Pancreas (tissue), 10 donors: ENCODE measurements around the gene AOPEP. TPM values are rescaled to one million over a fixed set of nuclear protein-coding genes. Genes with fewer than 3 reads are reported as not detected.
"Not testable (repeated sequence)": the region's sequence is repeated elsewhere in the genome, so short reads cannot be mapped to it uniquely, and the experiment has no call there.

Source experiments
- ATAC-seq, 4 donors: fragments of 200-7000 bp; cut with Tn5 transposase; one replicate each; pipeline versions ENCODE4 v1.8.0 to v1.9.1; 2020; ENCODE audit warnings: mild to moderate bottlenecking in 4 of 4, moderate library complexity in 4 of 4
- DNase-seq, 6 donors: peaks; one replicate each; pipeline ENCODE4 v3.0.0-alpha.2; 2020
- FAIRE-seq: peaks from 2 replicates; lab custom pipeline; 2012; peaks lifted over from hg19 to GRCh38; lab: Jason Lieb, UNC
- H3K27ac ChIP-seq, 4 donors: fragments of 200-600 bp; sonication (generic); 1 replicate in 3 of 4; 2 replicates in 1 of 4; pipeline versions ENCODE4 v1.5.0 to v1.8.0; 2020
- H3K27me3 ChIP-seq, 4 donors: fragments of 200-600 bp; one replicate each; pipeline ENCODE4 v1.8.0; 2021
- H3K36me3 ChIP-seq, 3 donors: fragments of 200-600 bp; sonication (generic) in 1 of 3; one replicate each; pipeline versions ENCODE4 v1.5.0 to v1.8.0; 2020 to 2021
- H3K4me1 ChIP-seq, 3 donors: fragments of 200-600 bp; one replicate each; pipeline ENCODE4 v1.8.0; 2021
- H3K4me3 ChIP-seq, 4 donors: fragments of 200-600 bp; sonication (generic) in 2 of 4; one replicate each; pipeline versions ENCODE4 v1.5.0 to v1.8.0; 2020 to 2021
- H3K9me3 ChIP-seq, 4 donors: fragments of 200-600 bp; one replicate each; pipeline ENCODE4 v1.8.0; 2021
- WGBS, 2 donors: extraction: QIAGEN DNeasy Blood & Tissue Kit; methylation state at CpG; one replicate each; pipeline ENCODE4 v1.1.7; 2013; 5-methylcytosine and 5-hydroxymethylcytosine counted together
- intact Hi-C, 3 donors: fragments of 100-400 bp; cut with DNase I; formaldehyde crosslinking; loops; one replicate each; pipeline versions ENCODE4 v1.11.1 to v1.14.2; 2022
- polyA plus RNA-seq, 2 donors: library from polyadenylated mRNA; stranded (reverse); fragments of 200-250 nt; gene quantifications; one replicate each; pipeline ENCODE4 v1.2.3, GENCODE V29; 2013
- total RNA-seq, 6 donors: library from RNA; stranded (reverse); fragmentation: NEBNext Ultra II Directional in 4 of 6; extraction: Animal tissue kit (Norgen Biotek cat#: 25700) in 4 of 6; gene quantifications; one replicate each; pipeline versions ENCODE4 v1.2.1 to v1.2.4, GENCODE V29; 2021 to 2023
- TF ChIP-seq, protein P1 (sequence below), 4 donors: fragments of 200-600 bp; sonication (generic) in 3 of 4; IDR thresholded peaks; one replicate each; pipeline versions ENCODE4 v1.5.0 to v1.8.0; 2021; ENCODE audit warnings: antibody characterized with exemption in 4 of 4
- donor health status: healthy with polysubstance abuse.
- donor health status: DM: no; HTN: no; CAD: no; lungs with moderate emphysema.
- donor health status: DM: no; HTN: no; CAD: no.
- donor health status: control.
- donor health status: control.
- donor health status: Bipolar disorder and iron deficiency.
- donor health status: DM: yes; HTN: yes; CAD: no.
- donor health status: DM: no; HTN: no; CAD: no.
- donor health status: DM: no; HTN: no; CAD: no.
- donor health status: DM: yes; HTN: yes; CAD: no.

The AOPEP gene
- total and polyA plus RNA-seq, 8 donors, result 50.5 to 140 (median 76.7) TPM

DNA sequence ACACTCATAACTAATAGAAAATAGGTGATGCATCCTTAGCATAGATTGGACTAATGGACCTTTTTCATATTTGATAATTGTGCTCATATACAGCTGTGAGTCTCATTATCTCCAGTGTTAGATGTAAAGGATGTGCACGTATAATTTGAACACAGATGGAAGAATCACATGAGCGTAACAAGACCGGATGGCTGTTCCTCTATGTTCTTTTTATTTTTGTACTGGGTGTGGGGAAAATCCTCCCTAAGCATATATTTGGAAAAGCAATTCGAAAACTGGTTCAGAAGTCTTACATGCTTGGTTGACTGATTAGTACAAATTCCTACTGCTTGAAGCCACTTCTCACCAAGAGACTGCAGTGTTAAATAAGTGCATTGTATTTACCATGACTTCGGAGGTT is 230.2 kb downstream of the AOPEP start:
- Histone ChIP-seq H3K27ac (no peak overlapping the region), H3K9me3 (no peaks in the 10 kb centered on the region), H3K36me3 (no peaks in the 10 kb centered on the region), H3K27me3 (no peaks in the 10 kb centered on the region), H3K4me1 (peaks cover 21 to 36% (median 27%) of the 10 kb centered on the region in 3 donors), H3K4me3 (no peak overlapping the region)
- 96 to 98% methylated on average over 5 of the region's 5 CpGs for WGBS, 2 donors
- no peak for FAIRE-seq
- DNase-seq, result no peak
- ATAC-seq, result no peak
- intact Hi-C loops, result no loop called here
- TF ChIP-seq, protein P1, sequence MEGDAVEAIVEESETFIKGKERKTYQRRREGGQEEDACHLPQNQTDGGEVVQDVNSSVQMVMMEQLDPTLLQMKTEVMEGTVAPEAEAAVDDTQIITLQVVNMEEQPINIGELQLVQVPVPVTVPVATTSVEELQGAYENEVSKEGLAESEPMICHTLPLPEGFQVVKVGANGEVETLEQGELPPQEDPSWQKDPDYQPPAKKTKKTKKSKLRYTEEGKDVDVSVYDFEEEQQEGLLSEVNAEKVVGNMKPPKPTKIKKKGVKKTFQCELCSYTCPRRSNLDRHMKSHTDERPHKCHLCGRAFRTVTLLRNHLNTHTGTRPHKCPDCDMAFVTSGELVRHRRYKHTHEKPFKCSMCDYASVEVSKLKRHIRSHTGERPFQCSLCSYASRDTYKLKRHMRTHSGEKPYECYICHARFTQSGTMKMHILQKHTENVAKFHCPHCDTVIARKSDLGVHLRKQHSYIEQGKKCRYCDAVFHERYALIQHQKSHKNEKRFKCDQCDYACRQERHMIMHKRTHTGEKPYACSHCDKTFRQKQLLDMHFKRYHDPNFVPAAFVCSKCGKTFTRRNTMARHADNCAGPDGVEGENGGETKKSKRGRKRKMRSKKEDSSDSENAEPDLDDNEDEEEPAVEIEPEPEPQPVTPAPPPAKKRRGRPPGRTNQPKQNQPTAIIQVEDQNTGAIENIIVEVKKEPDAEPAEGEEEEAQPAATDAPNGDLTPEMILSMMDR (IDR thresholded peaks at IDR 0.05), result no peak

DNA sequence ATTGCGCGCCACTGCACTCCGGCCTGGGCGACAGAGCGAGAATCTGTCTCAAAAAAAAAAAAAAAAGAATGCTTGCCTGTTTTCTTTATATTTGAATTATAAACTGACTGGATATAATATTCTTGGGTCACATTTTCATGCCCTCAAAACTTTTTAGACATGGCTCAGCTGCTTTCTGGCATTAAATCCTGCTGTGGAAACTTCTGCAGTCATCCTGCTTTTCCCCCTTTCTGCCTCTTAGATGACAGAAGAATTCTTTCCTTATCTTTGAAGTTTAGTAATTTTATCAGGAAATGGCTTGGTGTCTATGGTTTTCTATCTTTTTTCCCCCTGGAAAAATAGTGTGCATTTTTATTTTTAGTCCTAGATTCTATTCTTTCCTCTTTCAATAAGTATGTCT is 234.5 kb downstream of the AOPEP start:
- intact Hi-C loops, result no loop called here
- no peak for ATAC-seq
- DNase-seq, result no peak

DNA sequence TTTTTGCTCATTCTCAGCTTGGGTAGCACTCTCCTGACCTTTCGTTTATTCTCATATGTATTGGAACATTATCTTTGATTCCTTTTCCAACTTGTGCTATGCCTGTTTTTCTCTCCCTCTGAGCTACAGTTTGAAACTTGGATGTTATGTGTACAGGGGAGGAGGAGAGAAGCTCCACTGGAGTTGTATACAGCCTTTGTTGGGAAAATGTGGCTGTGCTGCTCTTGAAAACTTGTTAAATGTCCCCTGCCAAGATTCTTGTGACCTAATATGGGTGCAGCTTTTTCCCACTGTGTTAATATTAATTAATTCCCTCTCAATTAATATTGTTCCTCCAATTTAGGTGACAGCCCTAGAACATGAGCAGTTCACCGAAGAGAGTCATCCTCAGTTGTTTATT is 235.4 kb downstream of the AOPEP start:
- DNase-seq, result no peak
- WGBS, 2 donors, result 52 to 58% methylated on average over 2 of the region's 2 CpGs
- Histone ChIP-seq H3K36me3 (no peaks in the 10 kb centered on the region), H3K9me3 (no peaks in the 10 kb centered on the region), H3K4me3 (no peak overlapping the region), H3K4me1 (peaks cover 10 to 20% (median 20%) of the 10 kb centered on the region in 3 donors), H3K27me3 (no peaks in the 10 kb centered on the region), H3K27ac (peak overlapping the region in 2 of 4 donors; percentile 1 to 13)
- FAIRE-seq, result no peak
- peak in 2 of 4 donors; percentile 21 to 59 for ATAC-seq
- TF ChIP-seq, protein P1 (IDR thresholded peaks at IDR 0.05), result no peak
- intact Hi-C loops, result no loop called here

More for the DNA sequence above, 234.5 kb downstream of the AOPEP start:
- Histone ChIP-seq H3K27me3 (no peaks in the 10 kb centered on the region), H3K9me3 (no peaks in the 10 kb centered on the region), H3K4me3 (no peak overlapping the region), H3K4me1 (peaks cover 10 to 20% (median 20%) of the 10 kb centered on the region in 3 donors), H3K36me3 (no peaks in the 10 kb centered on the region), H3K27ac (peak overlapping the region in 1 of 4 donors; percentile 4)
- 93 to 97% methylated on average over 5 of the region's 5 CpGs for WGBS, 2 donors
- no peak for FAIRE-seq
- TF ChIP-seq, protein P1 (IDR thresholded peaks at IDR 0.05), result no peak

DNA sequence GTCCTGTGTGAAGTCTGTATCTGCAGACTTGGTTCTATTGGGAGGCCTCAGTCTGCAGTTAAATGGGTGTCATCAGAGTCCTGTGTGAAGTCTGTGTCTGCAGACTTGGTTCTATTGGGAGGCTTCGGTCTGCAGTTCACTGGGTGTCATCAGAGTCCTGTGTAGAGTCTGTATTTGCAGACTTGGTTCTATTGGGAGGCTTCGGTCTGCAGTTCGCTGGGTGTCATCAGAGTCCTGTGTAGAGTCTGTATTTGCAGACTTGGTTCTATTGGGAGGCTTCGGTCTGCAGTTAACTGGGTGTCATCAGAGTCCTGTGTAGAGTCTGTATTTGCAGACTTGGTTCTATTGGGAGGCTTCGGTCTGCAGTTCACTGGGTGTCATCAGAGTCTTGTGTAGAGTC is 239.1 kb downstream of the AOPEP start:
- FAIRE-seq, ATAC-seq, H3K36me3 ChIP-seq, H3K9me3 ChIP-seq, H3K27me3 ChIP-seq, DNase-seq, H3K4me1 ChIP-seq, intact Hi-C loops, H3K27ac ChIP-seq, H3K4me3 ChIP-seq: not testable (repeated sequence)
- 97 to 100% methylated on average over 5 of the region's 5 CpGs for WGBS, 2 donors

DNA sequence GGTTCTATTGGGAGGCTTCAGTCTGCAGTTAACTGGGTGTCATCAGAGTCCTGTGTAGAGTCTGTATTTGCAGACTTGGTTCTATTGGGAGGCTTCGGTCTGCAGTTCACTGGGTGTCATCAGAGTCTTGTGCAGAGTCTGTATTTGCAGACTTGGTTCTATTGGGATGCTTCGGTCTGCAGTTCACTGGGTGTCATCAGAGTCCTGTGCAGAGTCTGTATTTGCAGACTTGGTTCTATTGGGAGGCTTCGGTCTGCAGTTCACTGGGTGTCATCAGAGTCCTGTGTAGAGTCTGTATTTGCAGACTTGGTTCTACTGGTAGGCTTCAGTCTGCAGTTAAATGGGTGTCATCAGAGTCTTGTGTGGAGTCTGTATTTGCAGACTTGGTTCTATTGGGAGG is 239.5 kb downstream of the AOPEP start:
- H3K9me3 ChIP-seq, H3K27me3 ChIP-seq, H3K4me3 ChIP-seq, FAIRE-seq, H3K27ac ChIP-seq, intact Hi-C loops, H3K4me1 ChIP-seq, ATAC-seq, H3K36me3 ChIP-seq, DNase-seq: not testable (repeated sequence)
- WGBS, 2 donors, result 97 to 100% methylated on average over 3 of the region's 3 CpGs

DNA sequence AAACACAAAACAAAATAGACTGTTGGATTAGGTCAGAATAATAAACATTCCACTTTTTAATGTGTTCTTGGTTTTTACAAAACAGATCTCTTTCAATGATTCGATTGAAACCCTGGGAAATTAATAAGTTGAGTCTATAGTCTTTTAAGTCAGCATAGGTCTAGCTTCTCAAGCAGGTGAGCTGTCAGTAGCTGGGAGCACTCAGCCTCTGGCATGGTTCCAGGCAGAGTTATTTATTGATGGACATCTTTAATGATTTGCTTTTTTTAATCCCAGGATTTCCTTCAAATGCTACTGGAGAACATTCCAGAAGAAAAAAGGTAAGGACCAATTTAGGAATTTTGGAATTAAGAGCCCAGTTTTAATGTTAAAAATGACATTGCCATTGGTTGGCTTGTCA is 241.0 kb downstream of the AOPEP start:
- H3K27me3 ChIP-seq, result no peaks in the 10 kb centered on the region
- H3K36me3 ChIP-seq, result no peaks in the 10 kb centered on the region
- H3K9me3 ChIP-seq, result no peaks in the 10 kb centered on the region
- WGBS, 2 donors, result 33 to 48% methylated on average over 1 of the region's 1 CpG
- DNase-seq, result peak in 4 of 6 donors; percentile 44 to 63 (median 52)
- intact Hi-C loops, result no loop called here
- FAIRE-seq, result no peak
- ATAC-seq, result peak in 2 of 4 donors; percentile 12 to 21
- TF ChIP-seq, protein P1 (IDR thresholded peaks at IDR 0.05), result no peak
- peak overlapping the region in 1 of 4 donors; percentile 16 for H3K27ac ChIP-seq
- H3K4me1 ChIP-seq, result peaks cover 17 to 18% (median 17%) of the 10 kb centered on the region in 3 donors
- no peak overlapping the region for H3K4me3 ChIP-seq
